ENCODE results near the gene RFTN1. TPM values are rescaled to one million over a fixed set of nuclear protein-coding genes. Genes with fewer than 3 reads are reported as not detected.

The RFTN1 gene
- total RNA-seq, 6 experiments from 2014 or later: 15.1 to 36.0 (median 19.8) TPM

DNA sequence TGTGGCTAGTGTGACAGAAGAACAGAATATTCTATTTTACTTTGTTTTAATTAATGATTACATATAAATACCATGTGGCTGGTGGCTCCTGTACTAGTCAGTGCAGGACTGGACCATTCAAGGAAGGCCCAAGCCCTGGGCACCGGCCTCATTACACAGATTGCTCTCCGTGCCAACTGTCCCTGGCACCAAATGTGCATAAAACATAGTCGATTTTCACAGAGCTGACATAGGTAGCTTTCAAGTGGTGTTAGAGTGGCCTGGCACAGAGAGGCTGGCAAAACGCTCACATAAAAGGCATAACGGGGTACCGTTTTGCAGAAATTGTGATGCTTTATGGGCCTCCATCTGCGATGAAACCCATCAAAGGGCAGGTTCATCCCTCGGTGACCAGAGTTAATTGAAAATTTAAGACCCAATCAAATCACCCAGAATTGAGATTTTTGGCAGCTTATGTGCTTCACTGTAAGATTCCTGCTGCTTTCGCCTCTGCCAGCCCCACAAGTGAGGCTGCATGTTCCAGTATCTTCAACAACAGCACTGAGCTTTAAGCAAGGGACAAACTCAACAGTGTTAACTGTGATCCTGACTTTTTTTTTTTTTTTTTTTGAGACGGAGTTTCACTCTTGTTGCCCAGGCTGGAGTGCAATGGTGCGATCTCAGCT lies 25.9 kb downstream of the RFTN1 start:
- Histone ChIP-seq H3K4me3 (no peak overlapping the region), H3K36me3 (no peaks in the 10 kb centered on the region), H3K27me3 (no peaks in the 10 kb centered on the region), H3K4me1 (peaks cover 0 to 16% (median 3%) of the 10 kb centered on the region in 4 donors), H3K9me3 (no peaks in the 10 kb centered on the region), H3K27ac (no peak overlapping the region)
- ATAC-seq (no peak), DNase-seq (no peak)
- intact Hi-C loops (cut with DNase I): no loop called here
- TF ChIP-seq POLR2A (IDR thresholded peaks at IDR 0.05): no peak
- TF ChIP-seq, protein P1, sequence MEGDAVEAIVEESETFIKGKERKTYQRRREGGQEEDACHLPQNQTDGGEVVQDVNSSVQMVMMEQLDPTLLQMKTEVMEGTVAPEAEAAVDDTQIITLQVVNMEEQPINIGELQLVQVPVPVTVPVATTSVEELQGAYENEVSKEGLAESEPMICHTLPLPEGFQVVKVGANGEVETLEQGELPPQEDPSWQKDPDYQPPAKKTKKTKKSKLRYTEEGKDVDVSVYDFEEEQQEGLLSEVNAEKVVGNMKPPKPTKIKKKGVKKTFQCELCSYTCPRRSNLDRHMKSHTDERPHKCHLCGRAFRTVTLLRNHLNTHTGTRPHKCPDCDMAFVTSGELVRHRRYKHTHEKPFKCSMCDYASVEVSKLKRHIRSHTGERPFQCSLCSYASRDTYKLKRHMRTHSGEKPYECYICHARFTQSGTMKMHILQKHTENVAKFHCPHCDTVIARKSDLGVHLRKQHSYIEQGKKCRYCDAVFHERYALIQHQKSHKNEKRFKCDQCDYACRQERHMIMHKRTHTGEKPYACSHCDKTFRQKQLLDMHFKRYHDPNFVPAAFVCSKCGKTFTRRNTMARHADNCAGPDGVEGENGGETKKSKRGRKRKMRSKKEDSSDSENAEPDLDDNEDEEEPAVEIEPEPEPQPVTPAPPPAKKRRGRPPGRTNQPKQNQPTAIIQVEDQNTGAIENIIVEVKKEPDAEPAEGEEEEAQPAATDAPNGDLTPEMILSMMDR (IDR thresholded peaks at IDR 0.05): no peak
- WGBS (ENCODE audit: insufficient coverage, low coverage, low lambda C conversion rate, missing lambda C conversion rate): 87% methylated on average over 11 of the region's 11 CpGs

- no peak for ATAC-seq
- 92% methylated on average over 5 of the region's 6 CpGs for WGBS (ENCODE audit: insufficient coverage, low coverage, low lambda C conversion rate, missing lambda C conversion rate)
- Histone ChIP-seq H3K4me1 (peaks cover 0 to 18% (median 3%) of the 10 kb centered on the region in 4 donors), H3K27ac (no peak overlapping the region), H3K27me3 (no peaks in the 10 kb centered on the region), H3K36me3 (no peaks in the 10 kb centered on the region), H3K9me3 (no peaks in the 10 kb centered on the region), H3K4me3 (no peak overlapping the region)
- intact Hi-C loops (cut with DNase I): no loop called here
- TF ChIP-seq POLR2A (IDR thresholded peaks at IDR 0.05): no peak
- TF ChIP-seq, protein P1 (IDR thresholded peaks at IDR 0.05): no peak
- DNase-seq: no peak
Measured at GRCh38 chr3:16486951-16487480, 26.5 kb downstream of the RFTN1 start.

DNA sequence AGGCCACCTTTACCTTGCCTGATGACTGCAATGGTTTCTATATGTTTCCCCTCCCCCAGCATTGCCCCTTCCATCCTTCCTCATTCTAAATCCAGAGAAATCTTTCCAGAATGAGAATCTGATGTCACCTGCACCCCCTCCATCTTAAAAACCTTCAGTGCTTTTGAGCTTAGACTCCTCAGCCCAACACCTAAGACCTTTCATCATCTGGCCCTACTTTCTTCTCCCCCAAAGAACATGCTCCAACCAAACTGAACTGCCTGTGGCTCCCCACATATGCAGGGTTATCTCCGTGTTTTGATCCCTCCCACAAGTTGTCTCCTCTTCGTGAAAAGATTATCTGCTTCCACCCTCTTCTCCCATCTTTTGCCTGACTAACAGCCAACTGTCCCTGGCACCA lies 27.3 kb downstream of the RFTN1 start:
- no peaks in the 10 kb centered on the region for H3K27me3 ChIP-seq
- DNase-seq: no peak
- H3K4me3 ChIP-seq: no peak overlapping the region
- no peak for ATAC-seq
- 80% methylated on average over 1 of the region's 2 CpGs for WGBS (ENCODE audit: insufficient coverage, low coverage, low lambda C conversion rate, missing lambda C conversion rate)
- no peaks in the 10 kb centered on the region for H3K36me3 ChIP-seq
- H3K4me1 ChIP-seq: peaks cover 0 to 20% (median 3%) of the 10 kb centered on the region in 4 donors
- intact Hi-C loops (cut with DNase I): no loop called here
- no peak overlapping the region for H3K27ac ChIP-seq
- H3K9me3 ChIP-seq: no peaks in the 10 kb centered on the region
- TF ChIP-seq, protein P1 (IDR thresholded peaks at IDR 0.05): no peak
- no peak for TF ChIP-seq POLR2A (IDR thresholded peaks at IDR 0.05)

DNA sequence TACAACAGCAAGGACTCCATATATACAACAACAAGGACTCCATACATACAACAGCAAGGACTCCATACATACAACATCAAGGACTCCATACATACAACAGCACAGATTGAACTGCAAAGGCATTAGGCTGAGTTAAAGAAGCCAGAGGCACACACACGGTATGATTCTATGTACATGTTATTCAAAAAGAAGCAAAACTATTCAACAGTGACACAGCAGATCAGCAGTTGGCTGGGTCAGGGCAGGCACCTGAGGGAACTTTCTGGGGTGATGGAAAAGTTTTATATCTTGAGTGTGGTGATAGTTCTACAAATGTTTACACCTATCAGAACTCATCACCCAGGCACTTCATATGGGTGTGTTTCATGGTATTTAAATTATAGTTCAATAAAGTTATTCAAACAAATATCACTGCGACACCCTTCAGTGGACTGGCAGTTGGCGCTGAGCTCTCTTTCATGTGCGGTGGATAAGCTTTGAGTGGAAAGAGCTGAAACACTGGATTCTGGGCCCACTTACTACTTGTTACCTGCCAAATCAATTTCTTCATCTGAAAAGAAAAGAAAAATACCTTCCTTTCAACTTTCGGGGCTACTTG lies 28.0 kb downstream of the RFTN1 start:
- TF ChIP-seq, protein P1 (IDR thresholded peaks at IDR 0.05): no peak
- TF ChIP-seq POLR2A (IDR thresholded peaks at IDR 0.05): no peak
- intact Hi-C loops (cut with DNase I): no loop called here
- Histone ChIP-seq H3K4me3 (no peak overlapping the region), H3K4me1 (peaks cover 0 to 19% (median 3%) of the 10 kb centered on the region in 4 donors), H3K36me3 (no peaks in the 10 kb centered on the region), H3K27me3 (no peaks in the 10 kb centered on the region), H3K27ac (peak overlapping the region in 1 of 3 donors; percentile 0), H3K9me3 (no peaks in the 10 kb centered on the region)
- ATAC-seq: no peak
- WGBS (ENCODE audit: insufficient coverage, low coverage, low lambda C conversion rate, missing lambda C conversion rate): 83% methylated on average over 5 of the region's 5 CpGs
- no peak for DNase-seq
